Measurements from ENCODE around the gene NDRG3. TPM values are rescaled to one million over a fixed set of nuclear protein-coding genes. Genes with fewer than 3 reads are reported as not detected.

Gene NDRG3
- total and polyA plus RNA-seq, 2 donors (not counting 3 experiments of a cell fraction or from before 2014, with no cell fraction given) = 25.7 to 27.7 TPM

DNA sequence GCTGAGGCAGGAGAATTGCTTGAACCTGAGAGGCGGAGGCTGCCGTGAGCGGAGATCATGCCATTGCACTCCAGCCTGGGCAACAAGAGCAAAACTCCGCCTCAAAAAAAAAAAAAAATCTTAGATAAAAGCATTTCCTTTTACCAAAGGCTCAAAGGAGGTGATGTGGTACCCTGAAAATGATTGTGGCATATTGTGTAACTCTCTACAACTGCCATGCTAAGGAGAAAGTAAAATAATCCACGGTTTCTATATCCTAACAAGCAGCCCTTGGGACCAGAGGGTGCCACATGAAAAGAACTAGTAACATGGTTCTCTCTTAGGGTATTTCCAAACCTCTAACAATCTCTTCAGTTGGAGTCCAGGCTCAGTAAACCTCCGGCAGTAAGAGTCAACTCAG, 61.1 kb downstream of the NDRG3 start:
- H3K9me1 ChIP-seq (replicated peaks; ENCODE audit: control insufficient read depth, extremely low read depth, insufficient read depth, low read length) = no peaks in the 10 kb centered on the region
- intact Hi-C loops (cut with micrococcal nuclease) (no loop called here), dilution Hi-C loops (cut with MboI; ENCODE audit: extremely low pct_ligation_motif_present, low sequenced_read_pairs) (no loop called here)
- ChIA-PET CTCF (no interaction called here), POLR2A (no interaction called here)
- TF ChIP-seq EZH2 (IDR thresholded peaks at IDR 0.05; ENCODE audit: borderline replicate concordance, low read depth, low read length, severe bottlenecking) = no peak
- TF ChIP-seq POLR2AphosphoS5 (IDR thresholded peaks at IDR 0.05; ENCODE audit: insufficient read depth, low read depth, low read length) = no peak
- TF ChIP-seq GATA2 (IDR thresholded peaks at IDR 0.05; ENCODE audit: insufficient read depth, insufficient read length, low read depth, low read length) = no peak
- TF ChIP-seq MAX (IDR thresholded peaks at IDR 0.05; ENCODE audit: insufficient read depth, insufficient read length) = no peak
- no peak for TF ChIP-seq POLR2A (IDR thresholded peaks at IDR 0.05; ENCODE audit: low read depth, low read length)
- no peak for TF ChIP-seq JUN (IDR thresholded peaks at IDR 0.05; ENCODE audit: borderline replicate concordance, insufficient read depth, insufficient read length, low read depth)
- TF ChIP-seq FOS (IDR thresholded peaks at IDR 0.05; ENCODE audit: borderline replicate concordance, insufficient read depth, low read length) = no peak
- no peak for TF ChIP-seq CTCF (IDR thresholded peaks at IDR 0.05; ENCODE audit: extremely low read depth in 1 of 2, insufficient read depth in 1 of 2, low read depth in 1 of 2, low read length in 2 of 2)
- TF ChIP-seq MYC (IDR thresholded peaks at IDR 0.05; ENCODE audit: low read depth, low read length) = no peak
- no peaks in the 10 kb centered on the region for H4K20me1 ChIP-seq (replicated peaks; ENCODE audit: control insufficient read depth, extremely low read depth, insufficient read depth, low read length)
- H3K27ac ChIP-seq (ENCODE audit: insufficient read depth, low read depth, low read length) = no peak overlapping the region
- H3K4me3 ChIP-seq (replicated peaks in 1 of 3; ENCODE audit: insufficient read depth in 1 of 3, low read depth in 1 of 3, low read length in 3 of 3) = no peak overlapping the region
- H2AFZ ChIP-seq (ENCODE audit: low read depth, low read length) = no peak overlapping the region
- H3K36me3 ChIP-seq (ENCODE audit: control insufficient read depth in 2 of 2, extremely low read depth in 1 of 2, insufficient read depth in 2 of 2, low read length in 2 of 2) = no peaks in the 10 kb centered on the region
- BruUV-seq (replicated peaks) = no TSS peak
- no peak for DNase-seq (ENCODE audit: low read depth, low spot score)
- no peaks in the 10 kb centered on the region for H3K4me1 ChIP-seq (ENCODE audit: control insufficient read depth, extremely low read depth, insufficient read depth, low read length)
- H3K27me3 ChIP-seq (ENCODE audit: control insufficient read depth in 2 of 2, insufficient read depth in 2 of 2, low read length in 2 of 2) = no peaks in the 10 kb centered on the region
- H3K4me2 ChIP-seq (ENCODE audit: insufficient read depth, low read length) = no peak overlapping the region
- H3K9me3 ChIP-seq (replicated peaks; ENCODE audit: control insufficient read depth, insufficient read depth, low read length) = no peaks in the 10 kb centered on the region
- H3K79me2 ChIP-seq (ENCODE audit: control insufficient read depth, insufficient read depth, low read length) = no peaks in the 10 kb centered on the region
- no peak for FAIRE-seq
- H3K9ac ChIP-seq (replicated peaks; ENCODE audit: extremely low read depth, insufficient read depth, low read length) = no peak overlapping the region
